ENCODE data around the gene UCK2.

UCK2 gene

DNA sequence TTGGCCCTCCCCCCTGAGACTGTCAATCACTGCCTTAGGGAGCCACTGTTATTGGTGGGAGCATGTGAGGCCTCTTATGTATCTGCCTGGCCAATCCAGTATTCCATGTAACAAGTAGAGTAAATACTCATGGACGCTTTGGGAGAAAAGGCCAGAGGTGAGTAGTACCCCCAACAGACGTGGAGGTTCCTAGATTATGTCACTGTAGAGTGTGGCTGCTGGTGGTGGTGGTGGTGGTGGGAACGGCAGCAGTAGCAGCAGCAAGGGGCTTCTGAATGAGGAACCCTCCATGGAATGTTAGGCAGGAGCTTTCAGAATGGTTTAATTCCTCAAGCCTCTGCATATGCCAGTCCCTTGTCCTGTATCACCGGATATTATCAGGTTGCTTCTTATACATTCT is 118.5 kb downstream of the UCK2 start:
- DNase-seq, result no peak

DNA sequence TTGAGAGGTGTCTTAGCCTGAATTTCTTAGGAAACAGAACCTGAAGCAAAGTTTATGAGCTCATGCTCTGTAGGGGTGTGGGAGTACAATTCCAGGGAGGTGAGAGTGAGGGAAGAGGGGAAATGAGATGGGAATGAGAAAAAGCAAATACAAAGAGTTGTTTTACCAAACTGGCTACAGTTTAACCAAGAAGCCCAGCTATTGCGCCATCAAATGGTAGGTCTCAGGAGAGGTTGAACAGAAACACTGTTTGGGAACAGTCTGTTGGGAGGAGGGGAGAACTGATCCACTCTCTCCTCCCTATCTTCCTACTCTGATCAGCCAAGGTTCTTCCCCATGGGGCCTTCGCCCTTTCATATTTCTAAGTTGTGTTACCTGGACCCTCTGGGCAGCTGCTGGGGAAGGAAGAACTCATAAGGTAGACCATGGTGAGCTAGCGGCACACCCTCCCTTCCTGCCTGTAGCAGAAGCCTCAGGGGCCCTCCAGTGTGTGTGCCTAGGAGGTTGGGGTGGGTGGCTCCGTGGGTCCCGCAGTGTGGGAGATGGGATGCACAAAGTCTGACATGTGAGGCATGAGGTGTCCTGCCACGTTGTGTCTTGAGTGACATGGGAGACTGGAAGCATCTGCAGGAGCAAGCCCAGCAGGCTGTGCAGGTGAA is 120.5 kb downstream of the UCK2 start:
- no peak for DNase-seq

DNA sequence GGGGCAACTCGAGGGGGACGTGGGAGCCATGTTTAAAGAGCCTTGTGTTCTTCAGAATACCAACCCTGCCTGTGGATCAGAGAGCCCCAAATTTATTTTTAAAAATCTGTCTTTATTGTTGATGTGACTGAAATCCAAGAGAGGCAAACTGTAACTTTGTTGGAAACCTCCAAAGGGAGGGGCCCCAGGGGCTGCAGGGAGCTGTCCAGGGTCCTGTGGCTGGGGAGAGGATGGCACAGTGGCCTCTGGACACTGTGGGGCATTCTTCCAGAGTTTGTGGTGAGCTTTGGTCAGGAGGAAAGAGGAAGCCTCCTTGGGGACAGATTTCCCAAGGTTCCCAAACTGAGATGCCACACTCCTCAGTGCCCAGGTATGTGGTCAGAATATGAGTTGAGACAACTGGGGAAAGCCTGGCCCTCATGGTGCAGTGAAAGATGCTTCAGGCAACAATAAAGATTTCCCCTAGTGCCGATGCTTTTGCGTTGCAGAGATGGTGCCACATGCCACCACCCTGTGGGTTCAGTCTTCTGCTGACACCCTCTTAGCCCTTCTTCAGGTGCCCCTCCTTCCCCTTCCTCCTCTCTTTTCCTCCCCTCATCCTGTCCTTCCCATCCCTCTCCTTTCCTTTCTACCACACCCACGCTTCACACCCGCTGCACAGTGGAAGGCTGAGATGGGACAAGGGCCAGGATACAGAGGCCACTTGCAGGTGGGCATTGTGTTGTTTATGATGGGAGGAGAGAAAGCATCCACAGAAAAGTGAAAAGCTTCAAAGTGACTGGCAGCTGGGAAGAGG is 122.1 kb downstream of the UCK2 start:
- no peak for DNase-seq

DNA sequence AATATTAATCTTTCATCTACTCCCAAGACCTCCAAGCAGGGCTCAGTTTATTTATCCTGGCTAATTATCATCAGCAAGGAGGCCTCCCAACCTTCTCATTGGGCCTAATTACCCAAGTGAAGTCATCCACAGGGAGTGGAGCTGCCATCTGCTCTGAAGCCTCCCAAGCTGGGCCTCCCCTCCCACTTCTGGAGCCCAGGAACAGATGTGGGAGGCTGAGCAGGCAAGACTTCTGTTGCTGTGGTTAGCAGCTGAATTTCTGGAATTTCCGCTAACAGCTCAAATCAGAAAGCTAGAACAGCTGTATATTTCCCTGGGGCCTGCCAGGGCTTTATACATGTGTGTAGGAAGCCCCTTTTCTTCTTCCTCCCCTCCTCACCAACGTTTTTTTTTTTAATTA is 127.5 kb downstream of the UCK2 start:
- no peak for DNase-seq

DNA sequence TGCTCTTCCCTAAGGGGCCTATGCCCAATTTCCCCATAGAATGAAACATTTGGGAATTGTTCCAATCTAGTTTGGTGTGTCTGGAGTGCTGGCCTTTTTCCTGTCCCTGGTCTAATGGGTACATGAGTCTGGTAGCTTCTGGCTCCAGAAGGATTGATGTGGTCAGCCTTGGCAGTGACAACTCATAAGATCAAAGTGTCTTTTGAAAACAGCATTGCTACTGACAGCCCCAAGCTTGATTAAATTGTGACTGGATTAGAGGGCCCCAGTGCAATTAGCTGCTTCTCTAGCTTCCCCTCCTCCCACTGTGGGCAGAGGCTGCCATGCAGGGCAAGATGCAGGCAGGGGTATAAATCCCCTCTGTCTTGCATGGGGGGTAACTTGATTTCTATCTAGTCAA is 130.9 kb downstream of the UCK2 start:
- no peak for DNase-seq

DNA sequence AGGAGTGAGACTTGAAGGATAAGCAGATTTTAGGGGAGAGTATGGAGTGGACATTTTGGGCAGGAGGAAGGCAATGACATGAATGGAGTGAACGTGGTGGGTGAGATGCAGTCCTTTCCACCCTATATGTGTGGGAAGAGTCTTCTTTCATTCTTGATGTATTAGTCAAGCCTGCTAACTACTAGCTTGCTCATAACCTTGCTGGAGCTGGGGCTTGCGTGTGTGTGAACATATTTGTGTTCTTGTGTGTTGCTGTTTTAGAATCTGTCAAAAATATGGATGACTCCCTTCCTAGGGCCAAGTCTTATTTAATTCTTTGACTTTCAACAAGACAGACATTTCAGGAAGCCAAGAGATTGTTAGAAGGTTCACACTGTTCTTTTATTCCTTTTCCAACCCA is 132.7 kb downstream of the UCK2 start:
- DNase-seq, result no peak

DNA sequence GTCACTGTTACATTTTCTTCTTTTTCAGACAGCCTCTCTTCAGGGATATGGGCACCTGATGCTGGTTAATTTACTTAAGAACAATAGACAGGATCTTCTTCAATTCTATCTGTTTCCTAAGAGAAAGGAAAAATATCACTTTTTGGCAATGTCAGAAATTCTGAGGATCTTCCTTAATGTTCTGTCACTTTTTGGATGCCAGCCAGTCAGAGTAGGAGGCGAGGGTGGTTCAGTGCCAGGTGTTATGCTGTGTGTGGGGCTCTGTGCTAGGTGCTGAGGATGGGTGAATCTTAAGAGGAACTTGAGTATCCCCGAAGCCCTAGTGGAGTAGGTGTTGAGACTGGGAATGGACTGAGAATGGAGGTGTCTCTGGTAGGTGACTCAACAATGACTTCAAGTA is 133.5 kb downstream of the UCK2 start:
- no peak for DNase-seq

All from effector CD8-positive, alpha-beta T cell (primary cell).